SU-DHL-6 (cell line): ENCODE measurements around the gene C11orf65.

Source experiments
- H2AFZ ChIP-seq: fragments of 200-600 bp; sonication (generic); 2 replicates; pipeline ENCODE4 v1.6.1; 2014; ENCODE audit warnings: low read depth, mild to moderate bottlenecking, moderate library complexity, mixed read lengths, antibody characterized with exemption, low read length; ENCODE audit not compliant: severe bottlenecking
- H3F3A ChIP-seq: fragments of 200-600 bp; shearing (Covaris generic); 2 replicates; pipeline ENCODE4 v1.6.0; 2016; ENCODE audit warnings: antibody characterized with exemption, mild to moderate bottlenecking; ENCODE audit not compliant: insufficient read depth
- H3K27ac ChIP-seq: fragments of 200-600 bp; sonication (generic); 2 replicates; pipeline ENCODE4 v1.5.1; 2016; ENCODE audit warnings: low read depth, mild to moderate bottlenecking, low read length, moderate library complexity, mixed read lengths
- H3K27me3 ChIP-seq: fragments of 200-600 bp; sonication (generic), shearing (Covaris generic); 2 replicates; pipeline ENCODE4 v1.6.0; 2014; ENCODE audit warnings: mild to moderate bottlenecking, low read length
- H3K36me3 ChIP-seq: fragments of 200-600 bp; sonication (generic); 2 replicates; pipeline ENCODE4 v1.6.1; 2014; ENCODE audit warnings: mild to moderate bottlenecking, low read length, mixed read lengths
- H3K4me2 ChIP-seq: fragments of 300-600, 200-600 bp; shearing (Covaris generic), sonication (generic); 2 replicates; pipeline ENCODE4 v1.6.0; 2014; ENCODE audit warnings: low read length, low read depth, mild to moderate bottlenecking; ENCODE audit not compliant: poor library complexity, severe bottlenecking
- H3K4me3 ChIP-seq: fragments of 200-600 bp; sonication (generic); 2 replicates; pipeline ENCODE4 v1.5.1; 2014; ENCODE audit warnings: antibody characterized with exemption, low read length, mild to moderate bottlenecking, mixed read lengths; ENCODE audit not compliant: insufficient read depth, poor library complexity, severe bottlenecking
- H3K79me2 ChIP-seq: fragments of 200-600 bp; sonication (generic); 2 replicates; pipeline ENCODE4 v1.6.1; 2014; ENCODE audit warnings: mild to moderate bottlenecking, low read length, moderate library complexity; ENCODE audit not compliant: insufficient read depth
- H3K9ac ChIP-seq: fragments of 200-600 bp; sonication (generic); 2 replicates; pipeline ENCODE4 v1.7.0; 2014; ENCODE audit warnings: mild to moderate bottlenecking, low read length
- H3K9me2 ChIP-seq: fragments of 200-600 bp; sonication (generic); replicated peaks from 2 replicates; pipeline ENCODE4 v1.6.1; 2014; ENCODE audit warnings: low read length; ENCODE audit not compliant: insufficient read depth
- H3K9me3 ChIP-seq: fragments of 200-600 bp; sonication (generic); 2 replicates; pipeline ENCODE4 v1.6.1; 2014; ENCODE audit warnings: low read length, mixed read lengths; ENCODE audit not compliant: insufficient read depth
- H4K20me1 ChIP-seq: fragments of 200-600 bp; sonication (generic); 2 replicates; pipeline ENCODE4 v1.6.1; 2014; ENCODE audit warnings: low read depth, mild to moderate bottlenecking, antibody characterized with exemption, low read length, moderate library complexity, mixed read lengths
- EZH2phosphoT487 ChIP-seq: fragments of 200-600 bp; sonication (generic), shearing (Covaris generic); conservative IDR thresholded peaks from 2 replicates; pipeline ENCODE4 v1.6.1; 2018; ENCODE audit warnings: mild to moderate bottlenecking, antibody characterized with exemption, low read length, moderate library complexity, mixed read lengths
- TF ChIP-seq, protein P1 (sequence below): fragments of 200-600 bp; sonication (generic); IDR thresholded peaks from one replicate; pipeline ENCODE4 v1.5.1; 2017; ENCODE audit warnings: antibody characterized with exemption, mild to moderate bottlenecking, low read length, moderate library complexity; ENCODE audit not compliant: insufficient read depth, poor library complexity, severe bottlenecking

Gene C11orf65

DNA sequence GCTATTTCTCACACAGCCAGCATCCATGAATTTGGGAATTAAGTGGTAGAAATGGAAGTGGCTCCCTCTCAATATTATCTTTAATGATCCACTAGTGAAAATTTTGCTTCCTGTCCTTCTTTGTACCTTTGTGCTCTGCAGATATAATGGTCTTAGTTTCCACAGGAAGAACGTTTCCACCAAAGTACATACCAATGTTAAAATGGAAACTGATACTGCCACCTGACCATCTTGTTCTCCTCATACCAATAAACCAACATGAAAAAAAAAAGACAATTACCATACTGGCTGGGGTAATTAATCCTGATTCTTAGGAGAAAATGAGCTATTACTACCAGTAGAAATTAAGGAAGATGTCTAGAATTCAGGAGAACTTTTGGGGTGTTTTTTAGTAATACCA lies 32.3 kb downstream of the C11orf65 start:
- no peak for TF ChIP-seq EZH2phosphoT487
- TF ChIP-seq, protein P1, sequence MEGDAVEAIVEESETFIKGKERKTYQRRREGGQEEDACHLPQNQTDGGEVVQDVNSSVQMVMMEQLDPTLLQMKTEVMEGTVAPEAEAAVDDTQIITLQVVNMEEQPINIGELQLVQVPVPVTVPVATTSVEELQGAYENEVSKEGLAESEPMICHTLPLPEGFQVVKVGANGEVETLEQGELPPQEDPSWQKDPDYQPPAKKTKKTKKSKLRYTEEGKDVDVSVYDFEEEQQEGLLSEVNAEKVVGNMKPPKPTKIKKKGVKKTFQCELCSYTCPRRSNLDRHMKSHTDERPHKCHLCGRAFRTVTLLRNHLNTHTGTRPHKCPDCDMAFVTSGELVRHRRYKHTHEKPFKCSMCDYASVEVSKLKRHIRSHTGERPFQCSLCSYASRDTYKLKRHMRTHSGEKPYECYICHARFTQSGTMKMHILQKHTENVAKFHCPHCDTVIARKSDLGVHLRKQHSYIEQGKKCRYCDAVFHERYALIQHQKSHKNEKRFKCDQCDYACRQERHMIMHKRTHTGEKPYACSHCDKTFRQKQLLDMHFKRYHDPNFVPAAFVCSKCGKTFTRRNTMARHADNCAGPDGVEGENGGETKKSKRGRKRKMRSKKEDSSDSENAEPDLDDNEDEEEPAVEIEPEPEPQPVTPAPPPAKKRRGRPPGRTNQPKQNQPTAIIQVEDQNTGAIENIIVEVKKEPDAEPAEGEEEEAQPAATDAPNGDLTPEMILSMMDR: no peak
- Histone ChIP-seq H3K4me2 (no peak overlapping the region), H2AFZ (no peak overlapping the region), H3K27me3 (no peaks in the 10 kb centered on the region), H4K20me1 (no peaks in the 10 kb centered on the region), H3K4me3 (no peak overlapping the region), H3K79me2 (no peaks in the 10 kb centered on the region), H3K9me3 (no peaks in the 10 kb centered on the region), H3K36me3 (no peaks in the 10 kb centered on the region), H3K27ac (no peak overlapping the region), H3K9ac (no peak overlapping the region), H3K9me2 (no peaks in the 10 kb centered on the region), H3F3A (no peaks in the 10 kb centered on the region)

DNA sequence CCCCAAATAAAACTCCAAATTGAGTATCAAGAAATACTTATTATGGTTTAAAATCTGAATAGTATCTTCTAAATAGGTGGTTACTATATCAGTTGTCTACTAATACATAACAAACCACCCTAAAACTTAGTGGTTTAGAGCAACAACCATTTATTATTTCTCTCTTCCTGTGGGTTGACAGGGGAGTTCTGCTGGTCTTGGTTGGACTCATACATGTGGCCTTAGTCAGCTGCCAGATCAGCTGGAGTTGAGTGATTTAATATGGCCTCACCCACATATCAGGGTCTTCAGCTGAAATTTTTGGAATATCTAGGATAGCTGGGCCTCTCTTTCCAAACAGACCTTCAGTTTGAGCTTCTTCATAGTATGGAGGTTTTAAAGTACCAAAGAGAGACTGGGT lies 34.5 kb downstream of the C11orf65 start:
- Histone ChIP-seq H3K4me3 (no peak overlapping the region), H3K9ac (no peak overlapping the region), H3K36me3 (no peaks in the 10 kb centered on the region), H3F3A (no peaks in the 10 kb centered on the region), H2AFZ (no peak overlapping the region), H4K20me1 (no peaks in the 10 kb centered on the region), H3K79me2 (no peaks in the 10 kb centered on the region), H3K4me2 (no peak overlapping the region), H3K27me3 (no peaks in the 10 kb centered on the region), H3K9me3 (no peaks in the 10 kb centered on the region), H3K27ac (no peak overlapping the region), H3K9me2 (no peaks in the 10 kb centered on the region)
- TF ChIP-seq, protein P1: no peak
- no peak for TF ChIP-seq EZH2phosphoT487

DNA sequence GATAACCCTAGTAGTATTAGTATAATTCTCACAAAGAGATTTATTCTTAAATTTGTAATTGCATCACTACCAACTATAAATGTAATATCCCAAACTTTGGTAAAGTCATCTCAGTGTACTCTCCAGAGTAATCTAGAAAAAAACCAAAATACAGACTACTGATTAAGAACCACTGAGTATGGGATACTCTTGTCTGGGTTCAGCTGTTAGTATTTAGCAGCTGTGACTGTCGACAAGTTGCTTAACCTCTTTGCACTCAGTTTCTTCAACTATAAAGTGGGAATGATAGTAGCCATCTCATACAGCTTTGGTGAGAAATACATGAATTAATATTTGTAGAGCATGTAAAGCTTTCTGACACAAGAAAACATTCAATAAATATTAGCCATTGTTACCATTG lies 35.3 kb downstream of the C11orf65 start:
- no peaks in the 10 kb centered on the region for H3K27me3 ChIP-seq
- no peak overlapping the region for H3K4me3 ChIP-seq
- no peaks in the 10 kb centered on the region for H4K20me1 ChIP-seq
- H3K9ac ChIP-seq: no peak overlapping the region
- H3K79me2 ChIP-seq: no peaks in the 10 kb centered on the region
- no peaks in the 10 kb centered on the region for H3K9me3 ChIP-seq
- H3K9me2 ChIP-seq: no peaks in the 10 kb centered on the region
- H3K36me3 ChIP-seq: no peaks in the 10 kb centered on the region
- TF ChIP-seq, protein P1: no peak
- no peak for TF ChIP-seq EZH2phosphoT487
- no peak overlapping the region for H3K27ac ChIP-seq
- H2AFZ ChIP-seq: no peak overlapping the region
- H3K4me2 ChIP-seq: no peak overlapping the region
- no peaks in the 10 kb centered on the region for H3F3A ChIP-seq

DNA sequence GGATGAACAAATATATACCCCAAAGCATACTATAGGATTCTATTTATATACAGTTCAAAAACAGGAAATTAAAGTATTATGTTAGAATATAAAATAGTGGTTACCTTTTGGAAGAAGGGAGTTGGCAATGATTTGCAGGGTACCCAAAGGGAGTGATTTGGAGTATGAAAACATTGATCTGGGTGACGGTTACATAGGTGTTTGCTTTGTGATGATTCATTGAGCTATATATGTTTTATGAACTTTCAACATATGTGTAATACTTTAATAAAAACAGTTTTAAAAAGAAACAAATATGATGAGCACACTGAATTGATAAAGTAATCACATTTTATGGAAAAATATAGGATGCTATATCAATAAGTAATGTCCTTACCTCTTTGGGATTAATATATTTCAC lies 36.0 kb downstream of the C11orf65 start:
- Histone ChIP-seq H3F3A (no peaks in the 10 kb centered on the region), H3K4me3 (no peak overlapping the region), H3K9me2 (no peaks in the 10 kb centered on the region), H3K79me2 (no peaks in the 10 kb centered on the region), H3K36me3 (no peaks in the 10 kb centered on the region), H3K4me2 (no peak overlapping the region), H3K9me3 (no peaks in the 10 kb centered on the region), H4K20me1 (no peaks in the 10 kb centered on the region), H3K27ac (no peak overlapping the region), H3K27me3 (no peaks in the 10 kb centered on the region), H2AFZ (no peak overlapping the region), H3K9ac (no peak overlapping the region)
- no peak for TF ChIP-seq EZH2phosphoT487
- TF ChIP-seq, protein P1: no peak
